Measurements from ENCODE around the gene SLC16A8. TPM values are rescaled to one million over a fixed set of nuclear protein-coding genes. Genes with fewer than 3 reads are reported as not detected.
"Not testable (repeated sequence)": the region's sequence is repeated elsewhere in the genome, so short reads cannot be mapped to it uniquely, and the experiment has no call there.

SLC16A8 gene
- total RNA-seq, 1 donor from 2014 or later: not detected

DNA sequence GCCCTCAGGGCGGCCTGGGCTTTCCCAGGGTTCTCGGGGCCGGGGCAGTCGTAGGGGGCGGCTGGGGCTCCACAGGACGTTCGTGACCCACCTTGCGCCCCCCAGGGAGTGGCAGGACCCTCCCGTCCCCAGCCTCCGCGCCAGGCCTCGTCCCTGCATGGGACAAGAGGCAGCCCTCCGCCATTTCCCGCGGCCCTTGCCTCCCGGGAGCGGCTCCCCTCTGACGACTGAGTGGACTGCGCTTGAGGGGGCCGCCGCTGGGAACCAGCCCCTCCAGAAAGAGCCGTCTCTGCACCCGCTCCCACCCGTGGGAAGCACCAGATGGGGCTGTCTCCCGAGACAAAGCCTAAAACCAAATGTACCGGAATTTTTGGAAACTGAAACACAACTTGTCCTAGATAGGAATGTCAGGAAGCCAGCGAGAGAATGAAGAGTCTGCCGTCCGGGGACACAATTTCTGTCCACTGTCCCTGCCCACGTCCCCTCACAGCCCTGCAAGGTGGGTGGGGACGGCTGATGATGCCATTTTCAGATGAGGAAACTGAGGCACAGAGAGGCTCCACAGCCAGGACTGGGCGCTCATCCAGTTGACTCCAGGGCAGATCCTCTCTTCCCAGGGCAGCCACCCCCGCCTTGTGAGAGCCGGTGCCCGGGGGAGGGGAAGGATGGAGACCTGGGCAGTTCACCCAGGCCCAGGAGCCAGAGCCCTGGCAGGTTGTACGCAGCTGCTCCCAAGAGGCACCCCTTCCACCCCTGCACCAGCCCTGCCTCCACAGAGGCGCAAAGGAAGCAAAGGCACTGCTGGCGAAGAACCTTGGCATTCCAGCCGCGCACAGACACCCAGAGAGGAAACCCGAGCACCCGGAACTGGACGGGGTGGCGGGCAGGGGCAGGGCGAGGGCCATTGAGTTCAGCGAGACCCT, 44.8 kb downstream of the SLC16A8 start:
- Histone ChIP-seq H3K4me2 (ENCODE audit: low read length) (no peak overlapping the region), H2AFZ (ENCODE audit: low read depth, low read length) (no peak overlapping the region), H3K9me3 (ENCODE audit: insufficient read depth, low read depth, low read length) (no peaks in the 10 kb centered on the region), H3K79me2 (ENCODE audit: insufficient read depth, low read length) (no peaks in the 10 kb centered on the region), H3K27me3 (ENCODE audit: insufficient read depth, low read length) (no peaks in the 10 kb centered on the region), H3K36me3 (ENCODE audit: insufficient read depth, low read length) (no peaks in the 10 kb centered on the region), H3K4me3 (ENCODE audit: insufficient read depth, low read depth, low read length) (no peak overlapping the region), H3K4me1 (ENCODE audit: insufficient read depth, low read length) (peaks cover 10% of the 10 kb centered on the region), H3K27ac (ENCODE audit: low read depth, low read length) (no peak overlapping the region), H4K20me1 (ENCODE audit: insufficient read depth, low read length) (no peaks in the 10 kb centered on the region), H3K9ac (ENCODE audit: low read length) (no peak overlapping the region)
- no peaks in the 10 kb centered on the region for H3K36me3 Mint-ChIP-seq (ENCODE audit: low read depth, unreplicated experiment)
- FAIRE-seq: no peak
- TF ChIP-seq EZH2 (IDR thresholded peaks at IDR 0.05; ENCODE audit: insufficient read depth, low read length): no peak
- peaks cover 5% of the 10 kb centered on the region for H3K27me3 Mint-ChIP-seq (ENCODE audit: low read depth, unreplicated experiment)
- H3K9me3 Mint-ChIP-seq (ENCODE audit: unreplicated experiment): no peaks in the 10 kb centered on the region
- peaks cover 18% of the 10 kb centered on the region for H3K4me1 Mint-ChIP-seq (ENCODE audit: low read depth, unreplicated experiment)
- H3K27ac Mint-ChIP-seq (ENCODE audit: unreplicated experiment): no peak overlapping the region
- no peak for DNase-seq (ENCODE audit: low read depth)
- H3K4me3 Mint-ChIP-seq (ENCODE audit: unreplicated experiment): no peak overlapping the region

DNA sequence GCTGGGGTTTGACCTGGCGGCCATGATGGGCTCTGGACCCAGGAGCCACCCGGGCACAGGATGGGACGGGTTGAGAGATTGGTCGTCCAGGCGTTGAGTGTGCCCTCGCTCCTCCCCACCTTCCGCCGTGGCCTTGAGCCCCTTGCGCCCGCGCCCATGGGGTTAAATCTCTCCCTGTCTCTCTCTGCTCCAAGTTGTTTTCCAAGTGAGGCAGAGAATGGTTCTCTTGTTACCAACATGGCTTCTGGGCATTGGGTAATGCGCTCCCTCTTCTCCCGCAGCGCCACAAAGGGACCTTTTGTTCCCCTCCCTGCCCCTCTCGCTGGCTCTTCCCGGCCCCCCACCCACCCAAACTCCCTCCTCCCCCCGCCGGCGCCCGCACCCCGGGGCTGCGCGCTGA, 45.6 kb downstream of the SLC16A8 start:
- Histone ChIP-seq H3K9me3 (ENCODE audit: insufficient read depth, low read depth, low read length) (no peaks in the 10 kb centered on the region), H3K4me2 (ENCODE audit: low read length) (no peak overlapping the region), H3K79me2 (ENCODE audit: insufficient read depth, low read length) (no peaks in the 10 kb centered on the region), H3K9ac (ENCODE audit: low read length) (no peak overlapping the region), H3K4me1 (ENCODE audit: insufficient read depth, low read length) (peaks cover 18% of the 10 kb centered on the region), H3K36me3 (ENCODE audit: insufficient read depth, low read length) (no peaks in the 10 kb centered on the region), H3K27ac (ENCODE audit: low read depth, low read length) (no peak overlapping the region), H2AFZ (ENCODE audit: low read depth, low read length) (no peak overlapping the region), H4K20me1 (ENCODE audit: insufficient read depth, low read length) (no peaks in the 10 kb centered on the region), H3K27me3 (ENCODE audit: insufficient read depth, low read length) (no peaks in the 10 kb centered on the region), H3K4me3 (ENCODE audit: insufficient read depth, low read depth, low read length) (no peak overlapping the region)
- Mint-ChIP-seq H3K36me3 (ENCODE audit: low read depth, unreplicated experiment) (no peaks in the 10 kb centered on the region), H3K9me3 (ENCODE audit: unreplicated experiment) (no peaks in the 10 kb centered on the region), H3K27me3 (ENCODE audit: low read depth, unreplicated experiment) (peaks cover 5% of the 10 kb centered on the region), H3K27ac (ENCODE audit: unreplicated experiment) (no peak overlapping the region), H3K4me3 (ENCODE audit: unreplicated experiment) (no peak overlapping the region), H3K4me1 (ENCODE audit: low read depth, unreplicated experiment) (peaks cover 21% of the 10 kb centered on the region)
- DNase-seq (ENCODE audit: low read depth): no peak
- TF ChIP-seq EZH2 (IDR thresholded peaks at IDR 0.05; ENCODE audit: insufficient read depth, low read length): no peak
- TF ChIP-seq, protein P1, sequence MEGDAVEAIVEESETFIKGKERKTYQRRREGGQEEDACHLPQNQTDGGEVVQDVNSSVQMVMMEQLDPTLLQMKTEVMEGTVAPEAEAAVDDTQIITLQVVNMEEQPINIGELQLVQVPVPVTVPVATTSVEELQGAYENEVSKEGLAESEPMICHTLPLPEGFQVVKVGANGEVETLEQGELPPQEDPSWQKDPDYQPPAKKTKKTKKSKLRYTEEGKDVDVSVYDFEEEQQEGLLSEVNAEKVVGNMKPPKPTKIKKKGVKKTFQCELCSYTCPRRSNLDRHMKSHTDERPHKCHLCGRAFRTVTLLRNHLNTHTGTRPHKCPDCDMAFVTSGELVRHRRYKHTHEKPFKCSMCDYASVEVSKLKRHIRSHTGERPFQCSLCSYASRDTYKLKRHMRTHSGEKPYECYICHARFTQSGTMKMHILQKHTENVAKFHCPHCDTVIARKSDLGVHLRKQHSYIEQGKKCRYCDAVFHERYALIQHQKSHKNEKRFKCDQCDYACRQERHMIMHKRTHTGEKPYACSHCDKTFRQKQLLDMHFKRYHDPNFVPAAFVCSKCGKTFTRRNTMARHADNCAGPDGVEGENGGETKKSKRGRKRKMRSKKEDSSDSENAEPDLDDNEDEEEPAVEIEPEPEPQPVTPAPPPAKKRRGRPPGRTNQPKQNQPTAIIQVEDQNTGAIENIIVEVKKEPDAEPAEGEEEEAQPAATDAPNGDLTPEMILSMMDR (IDR thresholded peaks at IDR 0.05; ENCODE audit: insufficient read depth, low read depth, low read length): no peak
- FAIRE-seq: no peak

DNA sequence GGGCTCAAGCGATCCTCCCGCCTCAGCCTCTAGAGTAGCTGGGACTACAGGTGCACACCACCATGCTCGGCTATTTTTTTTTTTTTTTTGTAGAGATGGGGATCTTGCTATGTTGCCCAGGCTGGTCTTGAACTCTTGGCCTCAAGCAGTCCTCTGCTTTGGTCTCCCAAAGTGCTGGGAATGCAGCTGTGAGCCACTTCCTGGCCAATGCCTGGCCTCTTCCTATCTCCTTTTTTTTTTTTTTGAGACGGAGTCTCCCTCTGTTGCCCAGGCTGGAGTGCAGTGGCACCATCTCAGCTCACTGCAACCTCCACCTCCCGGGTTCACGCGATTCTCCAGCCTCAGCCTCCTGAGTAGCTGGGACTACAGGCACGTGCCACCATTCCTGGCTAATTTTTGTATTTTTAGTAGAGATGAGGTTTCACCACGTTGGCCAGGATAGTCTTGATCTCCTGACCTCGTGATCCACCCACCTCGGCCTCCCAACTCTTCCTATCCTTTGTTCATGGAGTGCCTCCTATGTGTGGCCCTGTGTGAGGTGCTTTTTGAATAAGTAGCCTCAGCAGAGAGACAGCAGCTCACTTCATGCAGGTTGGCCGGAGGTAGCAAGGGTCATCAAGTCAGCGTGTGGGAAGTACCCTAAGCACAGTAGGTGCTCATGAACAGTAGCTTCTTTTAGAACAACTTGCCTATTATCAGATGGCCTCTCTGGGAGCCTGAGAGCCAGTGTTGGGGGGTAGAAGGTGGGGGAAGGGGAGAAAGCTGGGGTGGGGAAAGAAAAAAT, 46.4 kb downstream of the SLC16A8 start:
- H3K4me3 ChIP-seq (ENCODE audit: insufficient read depth, low read depth, low read length); H3K9me3 Mint-ChIP-seq (ENCODE audit: unreplicated experiment); H3K27me3 ChIP-seq (ENCODE audit: insufficient read depth, low read length); H3K27ac Mint-ChIP-seq (ENCODE audit: unreplicated experiment); H3K27ac ChIP-seq (ENCODE audit: low read depth, low read length); H2AFZ ChIP-seq (ENCODE audit: low read depth, low read length); H3K79me2 ChIP-seq (ENCODE audit: insufficient read depth, low read length); H3K36me3 ChIP-seq (ENCODE audit: insufficient read depth, low read length); H3K27me3 Mint-ChIP-seq (ENCODE audit: low read depth, unreplicated experiment); DNase-seq (ENCODE audit: low read depth); H4K20me1 ChIP-seq (ENCODE audit: insufficient read depth, low read length); FAIRE-seq; H3K4me2 ChIP-seq (ENCODE audit: low read length); H3K36me3 Mint-ChIP-seq (ENCODE audit: low read depth, unreplicated experiment); H3K9ac ChIP-seq (ENCODE audit: low read length); H3K9me3 ChIP-seq (ENCODE audit: insufficient read depth, low read depth, low read length); H3K4me3 Mint-ChIP-seq (ENCODE audit: unreplicated experiment): not testable (repeated sequence)
- H3K4me1 ChIP-seq (ENCODE audit: insufficient read depth, low read length): peaks cover 26% of the 10 kb centered on the region
- H3K4me1 Mint-ChIP-seq (ENCODE audit: low read depth, unreplicated experiment): peaks cover 24% of the 10 kb centered on the region

Measured in astrocyte (in vitro differentiated cells and primary cell).